ENCODE data around the gene FLT1. TPM values are rescaled to one million over a fixed set of nuclear protein-coding genes. Genes with fewer than 3 reads are reported as not detected.

The FLT1 gene
- total RNA-seq, 4 donors from 2014 or later = 12.5 to 46.2 (median 31.3) TPM

GRCh38 chr13:28448651-28449358 lies 46.1 kb downstream of the FLT1 start:
- intact Hi-C loops (cut with DNase I) = no loop called here
- peaks cover 0 to 36% (median 10%) of the 10 kb centered on the region in 4 donors for H3K9me3 ChIP-seq
- no peak for DNase-seq (ENCODE audit: extremely low spot score)
- peaks cover 0 to 17% (median 0%) of the 10 kb centered on the region in 4 donors for H3K36me3 ChIP-seq
- 90% methylated on average over 4 of the region's 4 CpGs for WGBS
- peaks cover 0 to 22% (median 2%) of the 10 kb centered on the region in 4 donors for H3K27me3 ChIP-seq
- no peak overlapping the region for H3K4me3 ChIP-seq
- no peak overlapping the region for H3K27ac ChIP-seq (replicated peaks in 1 of 4)
- H3K4me1 ChIP-seq = peaks cover 0 to 13% (median 9%) of the 10 kb centered on the region in 4 donors
- TF ChIP-seq POLR2A (IDR thresholded peaks at IDR 0.05; ENCODE audit: low read depth) (no peak), EP300 (IDR thresholded peaks at IDR 0.05) (no peak), POLR2AphosphoS5 (IDR thresholded peaks at IDR 0.05) (no peak), CTCF (IDR thresholded peaks at IDR 0.05) (no peak)

GRCh38 chr13:28447989-28448388 lies 46.9 kb downstream of the FLT1 start:
- DNase-seq (ENCODE audit: extremely low spot score) = no peak
- Histone ChIP-seq H3K27ac (replicated peaks in 1 of 4) (no peak overlapping the region), H3K27me3 (peaks cover 0 to 15% (median 2%) of the 10 kb centered on the region in 4 donors), H3K9me3 (peaks cover 0 to 41% (median 10%) of the 10 kb centered on the region in 4 donors), H3K4me1 (peaks cover 0 to 14% (median 7%) of the 10 kb centered on the region in 4 donors), H3K4me3 (no peak overlapping the region), H3K36me3 (peaks cover 0 to 17% (median 0%) of the 10 kb centered on the region in 4 donors)
- intact Hi-C loops (cut with DNase I) = no loop called here
- TF ChIP-seq CTCF (IDR thresholded peaks at IDR 0.05) = no peak
- TF ChIP-seq EP300 (IDR thresholded peaks at IDR 0.05) = no peak
- TF ChIP-seq POLR2AphosphoS5 (IDR thresholded peaks at IDR 0.05) = no peak
- TF ChIP-seq POLR2A (IDR thresholded peaks at IDR 0.05; ENCODE audit: low read depth) = no peak

GRCh38 chr13:28447206-28447605 lies 47.7 kb downstream of the FLT1 start:
- Histone ChIP-seq H3K27ac (replicated peaks in 1 of 4) (no peak overlapping the region), H3K9me3 (peaks cover 0 to 44% (median 10%) of the 10 kb centered on the region in 4 donors), H3K4me3 (no peak overlapping the region), H3K36me3 (peaks cover 0 to 17% (median 0%) of the 10 kb centered on the region in 4 donors), H3K4me1 (peaks cover 0 to 14% (median 7%) of the 10 kb centered on the region in 4 donors), H3K27me3 (peaks cover 0 to 15% (median 2%) of the 10 kb centered on the region in 4 donors)
- intact Hi-C loops (cut with DNase I) = no loop called here
- TF ChIP-seq EP300 (IDR thresholded peaks at IDR 0.05) (no peak), POLR2A (IDR thresholded peaks at IDR 0.05; ENCODE audit: low read depth) (no peak), CTCF (IDR thresholded peaks at IDR 0.05) (no peak), POLR2AphosphoS5 (IDR thresholded peaks at IDR 0.05) (no peak)
- DNase-seq (ENCODE audit: extremely low spot score) = no peak
- 96% methylated on average over 2 of the region's 2 CpGs for WGBS

GRCh38 chr13:28442839-28443238 lies 52.1 kb downstream of the FLT1 start:
- Histone ChIP-seq H3K27ac (replicated peaks in 1 of 4) (no peak overlapping the region), H3K4me1 (peaks cover 0 to 4% (median 0%) of the 10 kb centered on the region in 4 donors), H3K4me3 (no peak overlapping the region), H3K36me3 (peaks cover 0 to 6% (median 0%) of the 10 kb centered on the region in 4 donors), H3K9me3 (peaks cover 0 to 41% (median 8%) of the 10 kb centered on the region in 4 donors), H3K27me3 (peaks cover 0 to 5% (median 0%) of the 10 kb centered on the region in 4 donors)
- 75% methylated on average over 3 of the region's 3 CpGs for WGBS
- intact Hi-C loops (cut with DNase I) = no loop called here
- DNase-seq (ENCODE audit: extremely low spot score) = no peak
- TF ChIP-seq POLR2A (IDR thresholded peaks at IDR 0.05; ENCODE audit: low read depth) = no peak
- no peak for TF ChIP-seq POLR2AphosphoS5 (IDR thresholded peaks at IDR 0.05)
- no peak for TF ChIP-seq CTCF (IDR thresholded peaks at IDR 0.05)
- TF ChIP-seq EP300 (IDR thresholded peaks at IDR 0.05) = no peak

All from esophagus muscularis mucosa (tissue), 4 donors.